Caco-2 (cell line): ENCODE measurements around the gene SCYGR8. TPM values are rescaled to one million over a fixed set of nuclear protein-coding genes. Genes with fewer than 3 reads are reported as not detected.

Experiments used
- BruUV-seq: library from RNA; stranded (reverse); fragments of 400-500 nt; replicated peaks from 2 replicates; lab custom pipeline; 2021; lab: Mats Ljungman, UMichigan
- CTCF ChIA-PET: fragments of 300-600 bp; sonication (Branson Sonifier 250); formaldehyde crosslinking; loops from one replicate; lab custom pipeline; 2022; ENCODE audit warnings: antibody characterized with exemption; lab: Charles Lee
- POLR2A ChIA-PET: fragments of 300-600 bp; sonication (Branson Sonifier 250); formaldehyde crosslinking; loops from one replicate; lab custom pipeline; 2022; ENCODE audit warnings: antibody characterized with exemption; lab: Charles Lee
- DNase-seq, 2 experiments: peaks; one replicate each; pipeline versions ENCODE4 v3.0.0 to v3.0.0-alpha.2; 2020 to 2022
- H3K27me3 ChIP-seq: replicated peaks from 2 replicates; pipeline ENCODE4 v1.6.0; 2011; ENCODE audit warnings: low read length; ENCODE audit not compliant: control insufficient read depth, insufficient read depth
- H3K36me3 ChIP-seq: 2 replicates; pipeline ENCODE4 v1.5.1; 2011; ENCODE audit warnings: low read length; ENCODE audit not compliant: control insufficient read depth, insufficient read depth
- H3K4me1 ChIP-seq: fragments of 250-450 bp; sonication (Bioruptor Pico); 2 replicates; pipeline ENCODE4 v1.5.1; 2020; ENCODE audit warnings: mild to moderate bottlenecking
- H3K4me3 ChIP-seq: 2 replicates; pipeline ENCODE4 v1.5.1; 2011; ENCODE audit warnings: low read depth, mild to moderate bottlenecking, control low read depth, low read length
- H3K9me3 ChIP-seq: fragments of 250-450 bp; sonication (Bioruptor Pico); 2 replicates; pipeline ENCODE4 v1.5.1; 2020; ENCODE audit warnings: mild to moderate bottlenecking, moderate library complexity
- H3K27ac Mint-ChIP-seq: one replicate; pipeline ENCODE4 v1.8.0; 2022; ENCODE audit warnings: mixed read lengths; ENCODE audit not compliant: unreplicated experiment
- H3K27me3 Mint-ChIP-seq: one replicate; pipeline ENCODE4 v1.8.0; 2022; ENCODE audit warnings: mixed read lengths; ENCODE audit not compliant: insufficient read depth, unreplicated experiment
- H3K36me3 Mint-ChIP-seq: one replicate; pipeline ENCODE4 v1.8.0; 2022; ENCODE audit warnings: mild to moderate bottlenecking, mixed read lengths; ENCODE audit not compliant: insufficient read depth, unreplicated experiment
- H3K4me1 Mint-ChIP-seq: one replicate; pipeline ENCODE4 v1.8.0; 2022; ENCODE audit warnings: low read depth, mixed read lengths; ENCODE audit not compliant: unreplicated experiment
- H3K4me3 Mint-ChIP-seq: one replicate; pipeline ENCODE4 v1.8.0; 2022; ENCODE audit warnings: mild to moderate bottlenecking, moderate library complexity, mixed read lengths; ENCODE audit not compliant: unreplicated experiment
- H3K9me3 Mint-ChIP-seq: one replicate; pipeline ENCODE4 v1.8.0; 2022; ENCODE audit warnings: mixed read lengths; ENCODE audit not compliant: unreplicated experiment
- CTCF ChIP-seq, 2 experiments: fragments of 200-600 bp in 1 of 2; IDR thresholded peaks; 1 replicate in 1 of 2; 2 replicates in 1 of 2; pipeline versions ENCODE4 v1.5.1 to v1.8.0; 2011 to 2022; ENCODE audit warnings: antibody characterized with exemption in 1 of 2, control low read depth in 1 of 2, inconsistent platforms in 1 of 2, low read depth in 1 of 2, low read length in 1 of 2, mild to moderate bottlenecking in 1 of 2, moderate library complexity in 1 of 2; ENCODE audit not compliant: insufficient read depth in 1 of 2, severe bottlenecking in 1 of 2, unreplicated experiment in 1 of 2
- intact Hi-C: fragments of 100-400 bp; cut with micrococcal nuclease; formaldehyde crosslinking; loops from one replicate; pipeline ENCODE4 v1.10.0; 2022; ENCODE audit not compliant: unreplicated experiment
- total RNA-seq: library from RNA; stranded (reverse); gene quantifications from 2 replicates; pipeline ENCODE4 v1.2.3, GENCODE V29; 2022

Gene SCYGR8
- total RNA-seq, 1 experiment from 2014 or later = not detected

- Mint-ChIP-seq H3K27me3 (no peaks in the 10 kb centered on the region), H3K9me3 (no peaks in the 10 kb centered on the region), H3K4me3 (no peak overlapping the region), H3K4me1 (peaks cover 6% of the 10 kb centered on the region), H3K36me3 (no peaks in the 10 kb centered on the region), H3K27ac (no peak overlapping the region)
- POLR2A ChIA-PET = no interaction called here
- no peaks in the 10 kb centered on the region for H3K36me3 ChIP-seq
- H3K9me3 ChIP-seq = no peaks in the 10 kb centered on the region
- no peaks in the 10 kb centered on the region for H3K4me1 ChIP-seq
- no peak for DNase-seq
- CTCF ChIA-PET = no interaction called here
- intact Hi-C loops = no loop called here
- BruUV-seq = no TSS peak
- H3K4me3 ChIP-seq = no peak overlapping the region
- H3K27me3 ChIP-seq = no peaks in the 10 kb centered on the region
- no peak for TF ChIP-seq CTCF (IDR thresholded peaks at IDR 0.05; ENCODE audit: insufficient read depth in 1 of 2, low read depth in 1 of 2, low read length in 1 of 2, severe bottlenecking in 1 of 2, unreplicated experiment in 1 of 2)
These were observed 39.6 kb downstream of the SCYGR8 start for GRCh38 chr2:227785293-227785692.

- H3K9me3 ChIP-seq = no peaks in the 10 kb centered on the region
- no peak for TF ChIP-seq CTCF (IDR thresholded peaks at IDR 0.05; ENCODE audit: insufficient read depth in 1 of 2, low read depth in 1 of 2, low read length in 1 of 2, severe bottlenecking in 1 of 2, unreplicated experiment in 1 of 2)
- H3K27me3 ChIP-seq = no peaks in the 10 kb centered on the region
- no peaks in the 10 kb centered on the region for H3K9me3 Mint-ChIP-seq
- H3K4me1 Mint-ChIP-seq = peaks cover 6% of the 10 kb centered on the region
- H3K4me1 ChIP-seq = no peaks in the 10 kb centered on the region
- CTCF ChIA-PET = no interaction called here
- H3K36me3 ChIP-seq = no peaks in the 10 kb centered on the region
- intact Hi-C loops = no loop called here
- H3K36me3 Mint-ChIP-seq = no peaks in the 10 kb centered on the region
- H3K27me3 Mint-ChIP-seq = no peaks in the 10 kb centered on the region
- H3K27ac Mint-ChIP-seq = no peak overlapping the region
- H3K4me3 ChIP-seq = no peak overlapping the region
- no peak for DNase-seq
- POLR2A ChIA-PET = no interaction called here
- no TSS peak for BruUV-seq
- H3K4me3 Mint-ChIP-seq = no peak overlapping the region
These were observed 42.9 kb downstream of the SCYGR8 start for GRCh38 chr2:227788561-227789018.

DNA sequence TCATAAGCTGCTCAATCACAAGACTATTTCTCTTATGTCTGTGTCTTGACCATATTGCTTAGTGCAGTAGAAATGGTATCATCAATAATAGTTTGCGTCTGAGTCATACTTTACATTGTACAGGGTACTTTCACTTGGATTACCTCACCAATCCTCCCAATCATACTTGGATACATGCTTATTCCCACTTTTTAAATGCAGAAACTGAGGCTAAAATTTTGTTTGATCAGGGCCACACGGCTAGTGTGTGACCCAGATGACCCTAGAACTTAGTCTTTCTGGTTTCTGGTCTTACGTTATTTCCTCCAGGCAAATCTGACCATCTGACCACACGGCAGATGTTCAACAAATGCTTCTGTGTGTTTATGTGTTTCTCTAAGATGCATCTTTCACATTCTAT is 44.1 kb downstream of the SCYGR8 start:
- CTCF ChIA-PET = no interaction called here
- Histone ChIP-seq H3K36me3 (no peaks in the 10 kb centered on the region), H3K4me1 (no peaks in the 10 kb centered on the region), H3K4me3 (no peak overlapping the region), H3K9me3 (no peaks in the 10 kb centered on the region), H3K27me3 (no peaks in the 10 kb centered on the region)
- Mint-ChIP-seq H3K9me3 (no peaks in the 10 kb centered on the region), H3K36me3 (no peaks in the 10 kb centered on the region), H3K27ac (no peak overlapping the region), H3K4me1 (peaks cover 6% of the 10 kb centered on the region), H3K4me3 (no peak overlapping the region), H3K27me3 (no peaks in the 10 kb centered on the region)
- POLR2A ChIA-PET = no interaction called here
- intact Hi-C loops = no loop called here
- no TSS peak for BruUV-seq
- no peak for DNase-seq
- TF ChIP-seq CTCF (IDR thresholded peaks at IDR 0.05; ENCODE audit: insufficient read depth in 1 of 2, low read depth in 1 of 2, low read length in 1 of 2, severe bottlenecking in 1 of 2, unreplicated experiment in 1 of 2) = no peak
